ENCODE data around the gene CREB5. TPM values are rescaled to one million over a fixed set of nuclear protein-coding genes. Genes with fewer than 3 reads are reported as not detected.

The CREB5 gene
- total and polyA plus RNA-seq, 2 donors (not counting 3 experiments of a cell fraction or from before 2014, with no cell fraction given): 19.6 to 28.4 TPM

DNA sequence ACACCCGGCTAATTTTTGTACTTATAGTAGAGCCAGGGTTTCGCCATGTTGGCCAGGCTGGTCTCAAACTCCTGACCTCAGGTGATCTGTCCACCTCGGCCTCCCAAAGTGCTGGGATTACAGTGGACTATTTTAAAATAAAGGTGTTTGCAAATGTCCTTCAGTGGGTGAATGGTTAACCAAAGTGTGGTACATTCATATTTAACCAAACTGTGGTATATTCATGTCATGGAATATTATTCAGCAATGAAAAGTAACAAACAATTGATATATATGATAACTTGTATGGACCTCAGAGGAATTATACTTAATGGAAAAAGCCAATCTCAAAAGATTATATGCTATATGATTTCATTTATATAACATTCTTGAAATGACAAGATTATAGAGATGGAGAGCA lies 190.0 kb downstream of the CREB5 start:
- Histone ChIP-seq H3K79me2 (ENCODE audit: control insufficient read depth, insufficient read depth, low read length) (no peaks in the 10 kb centered on the region), H3K27ac (ENCODE audit: insufficient read depth, low read depth, low read length) (no peak overlapping the region), H2AFZ (ENCODE audit: low read depth, low read length) (no peak overlapping the region), H3K4me2 (ENCODE audit: insufficient read depth, low read length) (no peak overlapping the region), H3K27me3 (ENCODE audit: control insufficient read depth in 2 of 2, insufficient read depth in 2 of 2, low read length in 2 of 2) (peaks cover 0 to 2% of the 10 kb centered on the region in 2 experiments), H3K9me3 (replicated peaks; ENCODE audit: control insufficient read depth, insufficient read depth, low read length) (no peaks in the 10 kb centered on the region), H3K4me3 (replicated peaks in 1 of 3; ENCODE audit: insufficient read depth in 1 of 3, low read depth in 1 of 3, low read length in 3 of 3) (no peak overlapping the region), H3K9me1 (replicated peaks; ENCODE audit: control insufficient read depth, extremely low read depth, insufficient read depth, low read length) (no peaks in the 10 kb centered on the region), H3K36me3 (ENCODE audit: control insufficient read depth in 2 of 2, extremely low read depth in 1 of 2, insufficient read depth in 2 of 2, low read length in 2 of 2) (no peaks in the 10 kb centered on the region), H4K20me1 (replicated peaks; ENCODE audit: control insufficient read depth, extremely low read depth, insufficient read depth, low read length) (no peaks in the 10 kb centered on the region), H3K4me1 (ENCODE audit: control insufficient read depth, extremely low read depth, insufficient read depth, low read length) (peaks cover 28% of the 10 kb centered on the region), H3K9ac (replicated peaks; ENCODE audit: extremely low read depth, insufficient read depth, low read length) (no peak overlapping the region)
- dilution Hi-C loops (cut with MboI; ENCODE audit: extremely low pct_ligation_motif_present, low sequenced_read_pairs) (no loop called here), intact Hi-C loops (cut with micrococcal nuclease) (no loop called here)
- no TSS peak for BruUV-seq (replicated peaks)
- CTCF ChIA-PET: no interaction called here
- FAIRE-seq (no peak), DNase-seq (ENCODE audit: low read depth, low spot score) (no peak)
- POLR2A ChIA-PET: no interaction called here
- TF ChIP-seq FOS (IDR thresholded peaks at IDR 0.05; ENCODE audit: borderline replicate concordance, insufficient read depth, low read length): no peak
- TF ChIP-seq, protein P1, sequence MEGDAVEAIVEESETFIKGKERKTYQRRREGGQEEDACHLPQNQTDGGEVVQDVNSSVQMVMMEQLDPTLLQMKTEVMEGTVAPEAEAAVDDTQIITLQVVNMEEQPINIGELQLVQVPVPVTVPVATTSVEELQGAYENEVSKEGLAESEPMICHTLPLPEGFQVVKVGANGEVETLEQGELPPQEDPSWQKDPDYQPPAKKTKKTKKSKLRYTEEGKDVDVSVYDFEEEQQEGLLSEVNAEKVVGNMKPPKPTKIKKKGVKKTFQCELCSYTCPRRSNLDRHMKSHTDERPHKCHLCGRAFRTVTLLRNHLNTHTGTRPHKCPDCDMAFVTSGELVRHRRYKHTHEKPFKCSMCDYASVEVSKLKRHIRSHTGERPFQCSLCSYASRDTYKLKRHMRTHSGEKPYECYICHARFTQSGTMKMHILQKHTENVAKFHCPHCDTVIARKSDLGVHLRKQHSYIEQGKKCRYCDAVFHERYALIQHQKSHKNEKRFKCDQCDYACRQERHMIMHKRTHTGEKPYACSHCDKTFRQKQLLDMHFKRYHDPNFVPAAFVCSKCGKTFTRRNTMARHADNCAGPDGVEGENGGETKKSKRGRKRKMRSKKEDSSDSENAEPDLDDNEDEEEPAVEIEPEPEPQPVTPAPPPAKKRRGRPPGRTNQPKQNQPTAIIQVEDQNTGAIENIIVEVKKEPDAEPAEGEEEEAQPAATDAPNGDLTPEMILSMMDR (IDR thresholded peaks at IDR 0.05; ENCODE audit: extremely low read depth in 1 of 2, insufficient read depth in 1 of 2, low read depth in 1 of 2, low read length in 2 of 2): no peak
- TF ChIP-seq GATA2 (IDR thresholded peaks at IDR 0.05; ENCODE audit: insufficient read depth, insufficient read length, low read depth, low read length): no peak
- TF ChIP-seq, protein P2, sequence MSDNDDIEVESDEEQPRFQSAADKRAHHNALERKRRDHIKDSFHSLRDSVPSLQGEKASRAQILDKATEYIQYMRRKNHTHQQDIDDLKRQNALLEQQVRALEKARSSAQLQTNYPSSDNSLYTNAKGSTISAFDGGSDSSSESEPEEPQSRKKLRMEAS (IDR thresholded peaks at IDR 0.05; ENCODE audit: insufficient read depth, insufficient read length): no peak
- TF ChIP-seq POLR2AphosphoS5 (IDR thresholded peaks at IDR 0.05; ENCODE audit: insufficient read depth, low read depth, low read length): no peak
- no peak for TF ChIP-seq EZH2 (IDR thresholded peaks at IDR 0.05; ENCODE audit: borderline replicate concordance, low read depth, low read length, severe bottlenecking)
- TF ChIP-seq JUN (IDR thresholded peaks at IDR 0.05; ENCODE audit: borderline replicate concordance, insufficient read depth, insufficient read length, low read depth): no peak
- TF ChIP-seq POLR2A (IDR thresholded peaks at IDR 0.05; ENCODE audit: low read depth, low read length): no peak
- no peak for TF ChIP-seq MYC (IDR thresholded peaks at IDR 0.05; ENCODE audit: low read depth, low read length)

Measured in endothelial cell of umbilical vein (primary cell).